DLD1 (cell line): Measurements from ENCODE around the gene P2RX6.

ENCODE experiments used
- in situ Hi-C: cut with HindIII; loops from 2 replicates; pipeline ENCODE4 v1.10.0; 2017; ENCODE audit warnings: low sequenced_read_pairs

Gene P2RX6

GRCh38 chr22:20979243-20979809 is 35.6 kb upstream of the P2RX6 start:
- in situ Hi-C loops = no loop called here

DNA sequence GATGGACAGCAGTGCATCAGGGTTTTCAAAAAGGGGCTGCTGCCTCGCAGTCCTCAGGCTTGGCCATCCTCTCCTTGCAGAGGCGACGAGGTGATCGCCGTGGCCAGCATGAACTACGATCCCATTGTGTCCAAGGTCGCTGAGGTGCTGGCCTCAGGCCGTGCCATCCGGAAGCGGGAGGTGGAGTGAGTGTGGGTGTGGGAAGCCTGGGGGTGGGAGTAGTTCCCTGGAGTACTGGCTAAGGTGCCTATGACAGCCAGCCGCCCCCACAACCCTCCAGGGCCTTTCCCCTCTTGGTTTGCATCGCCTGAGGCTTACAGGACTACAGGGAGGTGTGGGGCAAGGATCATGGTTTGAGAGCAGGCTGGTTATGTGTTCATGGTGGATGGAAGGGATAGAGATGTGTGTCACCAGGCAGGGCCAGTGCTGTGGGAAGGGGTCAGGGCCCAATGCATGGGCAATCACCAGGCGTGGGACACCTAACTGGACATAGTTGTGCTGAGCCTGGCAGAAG is 35.0 kb upstream of the P2RX6 start:
- in situ Hi-C loops = no loop called here

DNA sequence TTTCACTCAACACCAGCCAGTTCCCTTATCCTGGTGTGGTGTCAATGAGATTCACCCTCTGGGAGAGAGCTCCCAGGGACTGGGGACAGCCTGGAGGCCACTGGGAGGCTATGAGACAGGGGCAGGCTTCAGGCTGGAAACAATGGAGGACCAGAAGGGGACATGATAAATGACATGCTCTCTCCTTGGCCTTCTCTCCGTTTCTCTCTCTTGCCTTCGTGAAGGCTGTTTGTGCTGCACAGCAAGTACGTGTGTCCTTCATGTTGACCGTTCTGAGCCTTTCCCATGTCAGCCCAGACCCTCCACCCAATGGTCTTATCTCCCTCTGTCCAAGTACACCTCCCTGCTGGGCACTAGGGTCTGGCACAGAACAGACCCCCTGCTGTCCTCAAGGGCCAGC is 34.4 kb upstream of the P2RX6 start:
- in situ Hi-C loops = no loop called here

GRCh38 chr22:20980938-20981722 is 33.8 kb upstream of the P2RX6 start:
- in situ Hi-C loops = no loop called here

DNA sequence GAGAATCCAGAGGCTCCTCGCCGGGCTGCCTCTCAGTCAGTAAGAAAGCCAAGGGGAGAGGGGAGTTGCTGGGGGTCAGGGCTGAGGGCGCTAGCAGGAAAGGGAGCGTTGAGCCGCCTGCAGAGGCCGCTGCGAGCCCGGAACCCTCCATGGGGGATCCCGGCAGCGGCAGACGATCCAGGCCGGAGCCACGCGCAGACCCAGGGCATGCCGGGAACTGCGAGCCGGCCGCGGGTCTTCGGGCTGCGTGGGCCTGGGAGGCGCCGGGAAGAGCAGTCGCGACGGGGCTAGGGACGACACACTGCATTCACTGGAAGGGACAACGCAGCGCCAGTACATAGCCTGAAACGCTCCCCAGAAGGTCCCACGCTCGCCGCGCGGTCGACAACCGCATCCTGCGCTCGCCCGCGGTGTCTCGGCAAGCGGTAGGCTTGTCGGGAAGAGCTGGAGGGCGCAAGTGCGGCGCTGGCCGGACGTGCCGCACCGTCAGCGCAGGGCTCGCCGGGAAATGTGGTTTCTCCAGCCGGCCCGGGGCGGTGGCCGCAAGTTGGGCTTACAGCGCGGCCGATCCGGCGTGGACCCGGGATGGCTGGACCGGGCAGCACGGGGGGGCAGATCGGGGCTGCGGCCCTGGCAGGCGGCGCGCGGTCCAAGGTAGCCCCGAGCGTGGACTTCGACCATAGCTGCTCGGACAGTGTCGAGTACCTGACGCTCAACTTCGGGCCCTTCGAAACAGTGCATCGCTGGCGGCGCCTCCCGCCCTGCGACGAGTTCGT is 33.0 kb upstream of the P2RX6 start, which contains the start of gene LZTR1:
TSS of gene LZTR1 (plus strand) at position 511 of the 776 bp plus-strand sequence. CDS start at position 586, 75 bp downstream.
- in situ Hi-C loops = no loop called here

- in situ Hi-C loops = no loop called here
Observed at GRCh38 chr22:20982563-20982882, 32.4 kb upstream of the P2RX6 start.

DNA sequence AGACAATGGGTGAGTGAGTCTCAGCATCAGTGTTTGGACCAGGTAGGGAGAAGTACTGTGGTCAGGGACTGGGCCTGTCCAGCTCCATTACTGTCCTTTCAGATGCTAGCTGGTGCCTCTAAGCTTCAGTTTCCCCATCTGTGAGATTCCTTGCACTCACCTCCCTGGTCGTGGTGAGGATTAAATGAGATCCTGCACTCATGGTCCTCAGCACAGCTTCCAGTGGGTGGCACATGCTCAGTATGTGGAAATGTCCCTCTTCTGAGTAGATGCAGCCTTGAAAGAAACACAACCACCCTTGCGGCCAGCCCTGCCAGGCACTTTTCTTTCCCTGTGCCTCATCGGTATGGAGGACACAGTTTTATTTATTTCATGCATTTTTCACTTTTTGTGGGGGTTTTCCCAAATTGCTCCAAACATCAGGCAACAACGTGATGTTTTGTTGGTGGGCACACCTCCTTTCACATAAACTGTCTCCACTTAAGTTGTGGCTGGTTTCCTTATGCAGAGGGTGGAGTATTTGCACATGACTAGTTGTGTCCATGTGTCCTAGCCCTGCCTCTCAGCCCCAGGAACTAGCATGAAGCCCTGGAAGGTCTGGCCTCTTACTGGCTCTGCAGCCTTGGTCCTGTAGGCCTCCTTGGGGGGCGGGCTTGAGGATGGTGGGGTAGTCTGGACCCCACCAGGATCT is 31.7 kb upstream of the P2RX6 start:
- in situ Hi-C loops = no loop called here

DNA sequence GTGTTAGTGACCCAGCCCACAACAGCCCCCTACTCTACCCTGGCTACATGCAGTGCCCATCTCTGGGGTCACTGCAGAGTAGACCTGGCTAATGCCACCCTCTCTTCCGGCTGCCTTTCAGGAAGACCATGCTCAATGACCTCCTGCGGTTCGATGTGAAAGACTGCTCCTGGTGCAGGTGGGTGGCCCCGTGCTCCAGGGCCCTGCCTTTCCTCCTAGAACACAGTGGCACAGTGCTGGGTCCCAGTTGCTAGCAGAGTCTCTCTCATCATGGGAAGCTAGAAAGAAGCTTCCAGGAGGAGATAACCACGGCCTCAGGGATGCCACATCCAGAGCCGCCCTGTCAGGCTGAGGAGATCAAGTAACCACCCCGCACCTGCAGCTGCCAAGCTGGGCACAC is 29.2 kb upstream of the P2RX6 start:
- in situ Hi-C loops = no loop called here

GRCh38 chr22:20986365-20986764 is 28.6 kb upstream of the P2RX6 start:
- in situ Hi-C loops = no loop called here

GRCh38 chr22:20987375-20987774 is 27.6 kb upstream of the P2RX6 start:
- in situ Hi-C loops = no loop called here

- in situ Hi-C loops = no loop called here
Observed at GRCh38 chr22:20988573-20989322, 26.2 kb upstream of the P2RX6 start.

GRCh38 chr22:20989323-20990138 is 25.4 kb upstream of the P2RX6 start:
- in situ Hi-C loops = no loop called here

DNA sequence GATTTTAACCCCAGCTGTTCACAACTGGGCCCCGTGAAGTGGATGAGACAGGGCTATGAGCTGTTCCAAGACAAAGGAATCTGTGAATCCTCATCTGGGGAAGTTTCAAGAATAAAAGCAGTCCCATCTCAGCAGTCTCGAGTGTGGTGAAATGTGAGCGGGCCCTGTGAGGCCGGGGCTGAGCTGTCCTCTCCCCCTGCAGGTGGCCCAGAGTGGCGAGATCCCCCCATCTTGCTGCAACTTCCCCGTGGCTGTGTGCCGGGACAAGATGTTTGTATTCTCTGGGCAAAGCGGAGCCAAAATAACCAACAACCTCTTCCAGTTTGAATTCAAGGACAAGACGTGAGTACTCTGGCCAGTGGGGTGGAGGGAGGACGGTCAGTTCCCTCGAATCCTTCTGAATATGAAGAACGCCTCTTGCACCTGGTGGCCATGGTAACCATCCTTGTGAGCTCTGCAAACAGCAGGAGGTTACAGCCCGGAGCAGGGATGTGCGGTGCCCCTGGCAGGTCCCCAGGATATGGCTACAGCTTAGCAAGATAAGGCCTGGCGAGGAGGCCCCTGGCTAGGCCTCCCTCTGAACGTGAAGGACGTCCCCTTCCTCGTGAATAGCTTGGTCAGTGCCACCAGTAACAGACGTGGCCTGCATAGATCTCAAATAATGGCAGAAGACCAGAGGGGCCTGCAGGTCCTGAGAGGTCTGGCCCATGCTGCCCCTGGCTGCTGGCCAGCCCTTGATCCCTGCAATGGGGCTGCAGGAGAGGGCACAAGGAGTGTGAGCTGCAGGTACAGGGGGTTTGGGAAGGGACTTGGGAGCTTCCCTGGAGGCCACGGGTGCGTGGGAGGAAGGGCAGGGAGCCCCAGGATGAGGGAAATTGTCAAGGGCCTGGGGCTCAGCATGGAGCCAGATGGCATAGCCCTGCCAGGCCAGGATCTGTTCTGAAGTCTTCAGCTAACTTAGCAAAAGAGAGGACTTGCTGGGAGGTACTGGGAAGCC is 24.5 kb upstream of the P2RX6 start:
- in situ Hi-C loops = no loop called here

GRCh38 chr22:20991252-20992055 is 23.5 kb upstream of the P2RX6 start:
- in situ Hi-C loops = no loop called here

GRCh38 chr22:20992056-20992442 is 22.9 kb upstream of the P2RX6 start:
- in situ Hi-C loops = no loop called here

DNA sequence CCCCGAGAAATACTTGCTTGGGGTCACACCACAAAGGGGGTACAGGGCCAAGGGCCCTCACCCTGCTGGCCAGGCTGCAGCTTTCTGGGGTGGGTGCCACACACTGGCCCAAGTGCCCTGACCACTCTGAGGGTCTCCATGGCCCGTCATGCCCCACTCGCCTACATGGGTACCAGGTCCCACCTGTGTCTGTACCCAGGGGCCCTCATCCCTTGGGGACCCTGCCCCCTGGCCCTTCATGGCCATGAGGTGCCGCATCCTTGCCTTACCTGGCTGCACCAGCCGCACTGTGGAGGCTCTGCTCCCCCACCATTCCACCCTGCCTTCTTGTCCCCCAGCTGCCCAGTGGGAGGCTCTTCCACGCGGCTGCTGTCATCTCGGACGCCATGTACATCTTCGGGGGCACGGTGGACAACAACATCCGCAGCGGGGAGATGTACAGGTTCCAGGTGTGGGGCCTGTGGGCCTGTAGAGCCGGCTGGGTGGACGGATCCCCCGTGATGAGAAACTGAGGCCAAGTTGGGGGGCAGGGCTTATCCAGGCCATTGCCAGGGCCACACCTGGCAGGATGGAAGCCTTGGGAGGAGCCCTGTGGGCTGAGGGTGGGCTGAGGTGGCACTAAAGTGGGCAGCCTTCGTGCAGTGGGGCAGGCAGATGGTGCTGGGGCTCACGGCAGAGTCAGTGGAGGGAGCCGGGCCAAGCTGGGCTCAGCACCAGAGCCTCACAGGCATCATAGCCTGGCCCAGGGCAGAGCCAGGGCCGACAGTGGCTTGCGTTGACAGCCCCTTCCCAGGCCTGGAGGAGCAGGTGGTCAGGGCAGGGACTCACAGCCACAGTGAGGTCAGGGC is 22.3 kb upstream of the P2RX6 start:
- in situ Hi-C loops = no loop called here
